Measurements from ENCODE around the gene OTX1.
"Not testable (repeated sequence)": the region's sequence is repeated elsewhere in the genome, so short reads cannot be mapped to it uniquely, and the experiment has no call there.

The OTX1 gene

DNA sequence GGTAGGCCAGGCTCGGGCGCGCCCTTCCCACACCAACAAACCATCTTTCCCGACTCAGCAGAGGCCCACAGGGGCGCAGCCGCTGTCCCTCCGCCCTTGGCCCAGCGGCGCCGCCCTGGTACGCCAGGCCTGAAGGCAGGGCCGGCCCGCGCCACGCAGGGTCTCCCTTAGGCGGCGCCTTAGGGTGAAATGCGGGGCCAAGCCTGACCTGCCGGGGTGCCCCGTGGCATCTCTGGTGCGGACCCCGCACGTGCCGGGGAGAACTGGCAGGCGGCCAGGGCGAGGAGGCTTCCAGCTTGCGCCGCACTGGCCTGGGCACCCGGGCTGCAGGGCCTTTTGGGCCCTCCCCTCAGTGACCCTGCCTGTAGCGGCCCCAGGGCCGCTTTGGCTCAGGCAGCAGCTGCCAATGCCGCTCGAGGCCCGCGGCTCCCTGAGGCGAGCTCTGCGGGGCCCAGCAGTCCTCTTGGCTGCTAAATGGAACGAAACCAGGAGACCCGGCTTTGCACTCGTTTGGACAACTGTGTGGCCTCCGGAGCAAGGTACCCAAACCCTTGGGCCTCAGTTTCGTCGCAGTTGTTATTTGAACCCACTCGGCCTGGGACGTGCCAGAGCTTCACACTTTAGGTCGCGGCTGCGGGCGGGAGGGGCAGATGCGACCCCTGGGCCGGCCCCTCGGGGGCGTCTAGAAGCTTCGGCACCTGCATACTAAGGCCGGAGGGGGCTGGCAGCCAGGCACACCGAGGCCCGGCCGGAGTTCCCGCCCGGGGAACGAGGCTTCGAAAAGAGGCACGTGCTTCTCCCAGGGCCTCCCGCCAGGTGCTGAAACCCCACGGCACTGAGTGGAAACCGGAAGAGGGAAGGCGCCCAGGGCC lies 8.5 kb downstream of the OTX1 start:
- peak; percentile 72 for DNase-seq (ENCODE audit: low read depth, low spot score)

DNA sequence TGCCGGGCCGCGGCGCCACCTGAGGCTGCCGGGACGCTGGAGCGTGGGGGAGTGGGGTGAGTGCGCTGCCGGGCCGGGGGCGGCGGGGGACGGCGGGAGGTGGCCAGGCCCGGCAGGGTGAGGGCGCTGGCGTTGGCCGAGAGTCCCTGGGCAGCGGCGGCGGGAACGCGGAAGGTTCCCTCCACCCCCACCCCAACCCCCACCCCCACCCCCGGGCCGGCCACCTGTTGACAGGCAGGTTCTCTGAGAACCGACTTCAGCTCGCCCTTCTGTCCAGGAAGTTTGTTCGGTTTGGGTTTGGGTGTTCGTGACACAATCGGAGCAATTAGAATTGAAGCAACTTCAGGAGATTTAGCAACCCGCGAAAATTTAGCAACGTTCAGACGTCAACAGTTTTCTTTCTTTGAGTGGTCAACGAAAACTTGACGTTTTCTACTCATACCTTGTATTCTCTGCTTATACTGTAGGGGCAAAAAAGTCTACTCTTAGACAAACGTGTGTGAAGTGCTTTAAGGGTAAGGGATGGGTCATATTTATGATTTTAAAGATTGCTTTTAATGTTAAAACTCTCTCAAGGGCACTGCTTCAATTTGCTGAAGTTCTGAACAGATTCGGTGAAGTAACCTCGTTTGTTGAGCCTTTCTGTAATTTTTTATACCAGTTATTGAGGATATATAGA lies 9.3 kb downstream of the OTX1 start:
- DNase-seq (ENCODE audit: low read depth, low spot score): peak; percentile 16

DNA sequence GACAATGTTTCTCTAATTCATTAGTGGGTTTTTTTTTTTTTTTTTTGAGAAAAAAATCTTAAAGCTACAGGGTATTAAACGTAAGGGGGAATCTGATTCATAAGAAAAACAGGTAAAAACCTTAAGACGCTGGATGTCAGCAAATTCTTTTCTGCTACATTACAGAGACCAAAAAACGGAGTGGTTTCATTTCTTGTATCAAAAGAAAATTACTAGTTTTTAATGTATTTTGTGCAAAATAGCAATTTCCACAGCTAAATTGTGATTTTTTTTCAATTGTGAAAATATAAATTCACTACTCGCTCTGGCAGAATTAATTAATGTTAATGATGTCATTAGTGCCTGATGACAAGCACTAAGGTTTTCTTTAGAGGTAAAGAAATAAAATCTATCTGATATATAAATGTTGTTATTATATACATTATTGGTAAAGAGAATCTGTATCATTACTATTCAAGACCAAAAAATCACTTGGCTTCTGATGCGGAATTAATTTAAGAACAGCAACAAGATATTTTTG lies 9.9 kb downstream of the OTX1 start:
- no peak for DNase-seq (ENCODE audit: low read depth, low spot score)

DNA sequence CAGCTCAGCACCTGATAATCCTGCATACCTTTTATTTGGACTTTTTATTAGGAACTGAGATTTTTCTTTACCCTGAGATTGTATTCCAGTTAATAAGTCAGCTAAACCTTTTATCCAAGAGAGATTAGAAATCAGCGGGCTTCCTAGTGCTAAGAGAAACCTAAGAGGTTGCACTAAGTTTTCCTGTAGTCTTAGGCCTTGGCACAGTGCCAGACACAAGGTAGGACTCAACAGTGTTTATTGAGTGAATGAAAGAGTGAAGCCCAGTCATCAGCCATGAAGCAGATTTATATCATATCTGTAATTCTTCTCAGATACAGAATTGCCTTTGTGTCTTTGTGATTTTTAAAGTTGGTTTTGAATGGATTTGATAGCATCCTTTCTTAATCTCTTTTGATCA lies 13.6 kb downstream of the OTX1 start:
- no peak for DNase-seq (ENCODE audit: low read depth, low spot score)

DNA sequence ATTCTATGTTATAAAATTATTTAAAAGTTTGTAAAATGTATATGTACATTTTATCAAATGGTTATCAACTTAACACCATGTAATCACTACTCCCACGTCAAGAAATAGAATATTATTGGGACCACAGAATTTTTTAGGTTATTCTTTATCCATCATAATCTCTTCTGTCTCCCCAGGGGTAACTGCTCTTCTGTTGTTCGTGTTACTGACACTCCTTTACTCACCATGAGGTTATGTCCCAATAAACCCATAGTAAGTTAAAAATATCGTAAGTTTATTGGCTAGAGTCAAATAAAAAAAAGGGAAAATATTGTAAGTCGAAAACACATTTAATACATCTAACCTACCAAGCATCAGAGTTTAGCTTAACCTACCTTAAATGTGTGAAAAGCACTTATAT lies 14.0 kb downstream of the OTX1 start:
- DNase-seq (ENCODE audit: low read depth, low spot score): no peak

DNA sequence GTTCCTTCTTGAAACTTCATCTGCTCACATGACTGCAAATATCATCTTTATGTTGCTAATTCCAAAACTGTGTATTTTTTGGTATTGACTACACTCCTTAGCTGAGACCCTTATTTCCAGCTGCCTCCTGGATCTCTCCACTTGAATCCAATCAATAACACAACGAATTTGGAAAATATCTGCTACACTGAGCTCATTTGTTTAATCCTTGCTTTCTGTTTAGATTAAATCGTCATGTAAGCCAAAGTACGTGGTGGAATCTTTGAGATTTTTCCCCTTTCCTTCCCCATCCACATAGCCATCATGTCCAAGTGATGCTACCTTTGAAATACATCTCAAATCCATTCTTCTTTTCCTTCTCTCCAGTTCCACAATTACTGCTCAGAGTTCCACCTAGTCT lies 15.6 kb downstream of the OTX1 start:
- no peak for DNase-seq (ENCODE audit: low read depth, low spot score)

DNA sequence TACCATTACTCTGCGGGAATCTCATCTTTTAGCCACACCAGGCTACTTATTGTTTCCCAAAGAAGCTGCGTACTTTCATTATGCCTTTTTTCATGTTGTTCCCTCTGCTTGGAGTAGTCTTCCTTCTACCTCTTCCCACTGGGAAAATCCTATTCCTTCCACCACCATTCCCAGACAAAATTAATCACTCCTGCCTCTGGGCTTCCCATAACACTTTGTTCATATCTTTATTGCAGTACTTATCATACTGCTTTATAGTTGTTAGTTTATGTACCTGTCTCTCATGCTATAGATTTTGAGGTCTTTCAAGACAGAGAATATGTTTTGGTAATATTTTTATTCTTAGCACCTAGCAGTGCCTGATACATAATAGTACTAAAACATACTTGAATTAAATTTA lies 16.2 kb downstream of the OTX1 start:
- no peak for DNase-seq (ENCODE audit: low read depth, low spot score)

DNA sequence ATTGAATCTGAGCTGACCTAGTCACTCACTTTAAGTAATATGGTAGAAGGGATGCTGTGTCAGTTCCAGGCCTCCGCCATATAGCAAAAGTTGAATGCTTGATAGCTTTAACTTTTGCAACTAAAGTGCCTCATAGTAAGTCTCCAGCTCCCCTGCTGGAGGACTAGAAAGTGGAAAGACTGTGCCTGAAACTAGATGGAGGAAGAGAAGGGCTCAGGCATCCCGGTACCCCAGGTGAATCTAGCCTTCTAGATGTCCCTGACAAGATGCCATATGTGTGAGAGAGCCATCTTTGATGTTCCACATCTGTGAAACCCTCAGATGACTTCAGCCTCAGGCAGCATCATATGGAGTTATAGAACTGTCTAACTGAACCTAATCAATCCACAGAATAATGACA lies 21.0 kb downstream of the OTX1 start:
- no peak for DNase-seq (ENCODE audit: low read depth, low spot score)

DNA sequence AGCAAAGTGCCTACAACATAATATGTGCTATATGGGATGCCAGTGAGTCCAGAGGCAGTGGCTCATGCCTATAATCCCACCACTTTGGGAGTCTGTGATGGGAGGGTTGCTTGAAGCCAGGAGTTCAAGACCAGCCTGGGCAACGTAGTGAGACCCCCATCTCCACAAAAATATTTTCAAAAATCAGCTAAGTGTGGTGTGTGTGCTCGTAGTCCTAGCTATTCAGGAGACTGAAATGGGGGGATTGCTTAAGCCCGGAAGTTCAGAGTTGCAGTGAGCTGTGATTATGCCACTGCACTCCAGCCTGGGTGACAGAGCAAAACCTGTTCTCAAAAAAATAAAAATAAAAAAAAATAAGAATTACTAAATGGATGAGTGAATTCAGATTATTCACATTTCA lies 23.4 kb downstream of the OTX1 start:
- no peak for DNase-seq (ENCODE audit: low read depth, low spot score)

DNA sequence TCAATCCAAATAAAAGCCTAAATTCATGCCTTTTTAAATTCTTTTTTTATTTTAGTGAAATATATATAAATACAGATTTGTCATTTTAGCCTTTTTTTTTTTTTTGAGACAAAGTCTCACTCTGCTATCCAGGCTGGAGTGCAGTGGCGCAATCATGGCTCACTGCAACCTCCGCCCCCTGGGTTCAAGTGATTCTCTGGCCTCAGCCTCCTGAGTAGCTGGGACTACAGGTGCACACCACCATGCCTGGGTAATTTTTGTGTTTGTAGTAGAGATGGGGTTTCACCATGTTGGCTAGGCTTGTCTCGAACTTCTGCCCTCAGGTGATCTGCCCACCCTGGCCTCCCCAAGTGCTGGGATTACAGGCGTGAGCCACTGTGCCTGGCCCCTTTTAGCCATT lies 23.8 kb downstream of the OTX1 start:
- not testable (repeated sequence) for DNase-seq (ENCODE audit: low read depth, low spot score)

DNA sequence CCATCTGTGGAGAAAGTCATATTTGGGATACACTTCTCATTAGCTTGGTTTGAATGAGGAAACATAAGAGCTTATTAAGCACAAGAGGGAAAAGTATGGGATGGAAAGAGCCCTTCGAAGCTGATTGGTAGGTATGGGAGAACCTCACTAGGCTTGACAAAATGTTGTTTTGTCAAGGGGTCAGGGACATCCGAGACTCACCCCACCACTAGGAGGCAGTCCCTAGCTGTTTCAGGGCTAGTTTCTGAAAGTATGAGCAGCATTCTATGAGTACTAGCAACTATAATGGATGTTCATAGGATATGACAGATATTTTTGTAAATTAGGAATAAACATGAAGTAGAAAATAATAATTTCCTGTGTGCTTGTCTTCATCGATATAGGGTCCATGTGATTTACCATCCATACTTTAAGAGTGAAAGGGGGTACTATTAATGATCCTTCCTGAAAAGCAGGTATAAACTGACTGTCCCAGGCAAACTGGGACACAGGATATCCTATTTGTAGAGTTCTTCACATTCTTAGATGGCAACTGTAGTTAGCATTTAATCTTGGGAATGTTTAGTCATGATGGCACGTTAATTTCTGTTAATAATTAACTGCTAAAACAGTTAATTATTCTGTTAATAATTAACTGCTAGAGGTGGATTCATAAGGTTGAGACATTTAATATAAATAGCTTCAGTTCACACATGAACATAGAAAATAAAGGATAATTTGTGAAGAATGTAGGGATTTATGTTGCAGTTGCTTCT lies 28.4 kb downstream of the OTX1 start:
- DNase-seq (ENCODE audit: low read depth, low spot score): peak; percentile 50

DNA sequence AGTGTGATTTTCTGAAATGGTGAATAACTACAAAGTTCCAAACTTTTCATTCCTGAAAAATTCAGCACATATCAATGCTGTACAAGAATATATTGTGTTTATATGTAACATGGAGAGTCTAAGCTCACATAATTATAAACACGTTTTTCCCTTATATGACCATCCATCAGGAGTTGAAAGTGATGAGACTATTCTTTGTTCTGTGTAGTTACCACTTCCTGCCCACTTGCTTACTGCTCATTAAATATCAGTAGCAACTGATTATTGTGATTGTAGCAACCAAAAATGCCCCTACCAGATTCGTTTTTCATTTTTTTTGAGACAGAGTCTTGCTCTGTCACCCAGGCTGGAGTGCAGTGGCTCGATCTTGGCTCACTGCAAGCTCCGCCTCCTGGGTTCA lies 30.8 kb downstream of the OTX1 start:
- DNase-seq (ENCODE audit: low read depth, low spot score): no peak

DNA sequence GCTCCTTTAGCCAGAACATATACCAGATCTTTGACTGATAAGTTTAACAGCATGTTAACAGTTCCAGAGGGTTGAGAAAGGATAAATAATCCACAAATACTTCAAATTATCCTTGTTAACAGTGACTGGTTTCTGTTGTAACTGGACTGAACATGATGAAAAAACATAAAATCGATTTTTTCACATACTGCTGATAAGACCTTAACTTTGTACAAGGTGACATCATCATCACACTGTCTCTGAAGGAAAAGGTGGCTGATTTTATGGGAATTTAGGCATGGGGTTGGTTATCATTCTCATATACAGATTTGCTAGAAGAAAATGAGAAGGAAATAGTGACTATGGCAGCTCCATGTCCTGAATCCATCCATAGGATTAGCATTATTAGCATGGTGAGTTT lies 36.1 kb downstream of the OTX1 start:
- no peak for DNase-seq (ENCODE audit: low read depth, low spot score)

DNA sequence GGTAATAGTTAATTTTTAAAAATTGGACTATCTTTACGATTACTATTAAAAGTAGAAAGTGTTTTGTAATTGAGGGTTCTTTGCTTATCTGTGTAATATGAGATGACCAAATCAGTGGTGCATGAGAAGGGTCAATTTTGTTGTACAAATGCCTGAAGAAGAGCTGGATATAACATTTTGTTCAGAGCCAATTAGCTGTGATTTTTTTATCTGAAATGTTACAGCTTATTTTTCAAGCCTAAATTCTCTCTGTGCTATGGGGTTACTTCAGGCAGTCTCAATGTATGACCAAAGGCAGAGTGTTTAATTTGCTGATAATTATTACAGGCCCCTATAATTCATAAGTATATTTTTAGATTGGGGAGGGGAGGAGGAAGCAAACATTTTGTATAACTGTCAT lies 41.8 kb downstream of the OTX1 start:
- DNase-seq (ENCODE audit: low read depth, low spot score): no peak

DNA sequence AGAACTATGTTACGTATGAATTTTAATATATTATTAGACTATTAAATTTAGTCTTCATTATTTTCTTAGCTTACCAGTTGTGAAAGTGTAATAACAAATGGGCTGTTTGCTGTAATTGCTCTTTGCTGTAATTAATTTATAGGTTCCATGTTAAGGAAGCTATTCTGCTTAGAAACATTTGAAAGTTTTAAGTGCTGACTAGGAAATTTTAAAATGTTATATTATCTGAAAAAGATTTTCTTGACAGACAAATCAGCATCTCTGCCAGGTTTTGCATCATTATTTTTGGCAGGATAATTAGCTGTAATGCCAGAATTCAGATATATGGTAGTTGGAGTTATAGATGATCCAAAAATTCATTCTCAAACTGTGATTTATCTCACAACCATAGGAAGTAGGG lies 42.2 kb downstream of the OTX1 start:
- DNase-seq (ENCODE audit: low read depth, low spot score): no peak

DNA sequence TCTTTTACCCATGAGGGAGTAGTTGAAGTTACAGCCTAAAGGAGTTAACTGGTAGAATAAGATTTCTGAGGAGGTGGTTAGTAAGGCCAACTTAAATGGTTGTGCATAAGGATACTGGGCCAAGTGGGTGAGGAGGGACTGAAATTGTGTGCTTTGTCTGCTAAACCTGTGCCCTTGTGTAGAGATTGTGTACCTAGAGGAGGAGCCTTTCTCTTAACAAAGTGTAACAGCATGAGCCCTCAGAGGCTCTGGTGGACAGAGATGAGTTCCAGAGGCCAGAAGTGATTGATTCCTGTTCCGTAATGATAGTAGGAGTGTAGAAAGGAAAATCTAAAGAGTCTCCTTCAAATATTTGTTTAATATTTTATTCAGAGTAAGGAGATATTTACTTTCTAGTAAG lies 42.9 kb downstream of the OTX1 start:
- no peak for DNase-seq (ENCODE audit: low read depth, low spot score)

DNA sequence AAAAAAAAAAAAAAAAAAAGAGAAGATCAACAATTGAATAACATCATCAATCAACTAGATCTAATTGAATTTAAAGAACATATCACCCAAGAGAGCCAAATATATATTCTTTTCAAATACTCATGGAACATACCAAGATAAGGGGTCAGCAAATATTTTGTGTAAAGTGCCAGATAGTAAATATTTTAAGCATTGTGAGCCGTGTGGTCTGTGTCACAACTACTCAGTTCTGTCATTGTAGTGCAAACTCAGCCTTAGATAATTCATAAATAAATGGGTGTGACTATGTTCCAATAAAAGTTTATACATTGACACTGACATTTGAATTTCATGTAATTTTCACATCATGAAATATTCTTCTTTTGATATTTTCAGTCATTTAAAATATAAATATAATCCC lies 45.9 kb downstream of the OTX1 start:
- no peak for DNase-seq (ENCODE audit: low read depth, low spot score)

DNA sequence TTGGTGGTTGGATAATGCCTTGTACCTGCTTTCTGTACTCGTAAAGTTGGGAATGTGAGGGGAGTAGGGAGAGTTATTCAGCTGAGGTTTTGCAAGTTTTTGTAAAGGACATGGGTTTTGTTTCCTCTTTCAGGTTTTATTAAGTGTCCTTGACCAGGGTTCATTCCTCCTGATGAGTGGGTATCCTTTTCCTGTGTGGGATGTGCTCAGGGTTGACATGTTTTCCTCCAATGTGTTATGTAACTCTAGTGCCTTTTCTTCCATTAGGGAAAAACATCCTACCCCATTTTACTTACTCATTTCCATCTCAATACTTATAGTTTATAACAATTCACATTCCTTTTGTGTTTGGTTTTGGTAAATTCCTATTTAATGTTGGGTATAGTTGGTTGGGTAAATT lies 48.4 kb downstream of the OTX1 start:
- DNase-seq (ENCODE audit: low read depth, low spot score): no peak

DNA sequence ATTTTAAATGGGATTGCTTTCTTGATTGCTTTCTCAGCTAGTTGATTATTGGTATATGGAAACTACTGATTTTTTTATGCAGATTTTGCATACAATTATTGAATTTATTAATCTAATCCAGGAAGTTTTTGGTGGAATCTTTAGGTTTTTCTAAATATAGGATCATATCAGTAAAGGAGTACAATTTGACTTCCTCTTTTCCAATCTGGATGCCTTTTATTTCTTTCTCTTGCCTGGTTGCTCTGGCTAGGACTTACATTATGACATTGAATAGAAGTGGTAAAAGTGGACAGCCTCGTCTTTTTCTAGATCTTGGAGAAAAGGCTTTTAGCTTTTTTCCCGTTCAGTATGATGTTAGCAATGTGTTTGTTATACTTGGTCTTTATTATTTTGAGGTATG lies 51.3 kb downstream of the OTX1 start:
- DNase-seq (ENCODE audit: low read depth, low spot score): no peak

DNA sequence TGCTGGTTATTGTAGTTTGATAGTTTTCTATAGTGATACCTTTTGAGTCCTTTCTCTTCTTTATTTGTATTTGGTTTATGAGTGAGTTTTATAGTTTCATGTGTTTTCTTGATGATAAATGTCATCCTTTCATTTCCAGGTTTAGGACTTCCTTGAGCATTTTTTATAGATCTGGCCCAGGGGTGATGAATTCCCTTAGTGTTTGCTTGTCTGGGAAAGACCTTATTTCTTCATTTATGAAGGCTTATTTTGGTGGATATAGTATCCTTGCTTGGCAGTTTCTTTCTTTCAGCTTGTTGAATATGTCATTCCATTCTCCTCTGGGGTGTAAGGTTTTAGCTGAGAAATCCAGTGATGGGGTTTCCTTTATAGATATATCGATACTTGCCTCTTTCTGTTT lies 53.9 kb downstream of the OTX1 start:
- DNase-seq (ENCODE audit: low read depth, low spot score): no peak
